ENCODE measurements around the gene TMPRSS5. TPM values are rescaled to one million over a fixed set of nuclear protein-coding genes. Genes with fewer than 3 reads are reported as not detected.

TMPRSS5 gene
- polyA plus RNA-seq, 1 donor from 2014 or later, result 2.6 TPM

DNA sequence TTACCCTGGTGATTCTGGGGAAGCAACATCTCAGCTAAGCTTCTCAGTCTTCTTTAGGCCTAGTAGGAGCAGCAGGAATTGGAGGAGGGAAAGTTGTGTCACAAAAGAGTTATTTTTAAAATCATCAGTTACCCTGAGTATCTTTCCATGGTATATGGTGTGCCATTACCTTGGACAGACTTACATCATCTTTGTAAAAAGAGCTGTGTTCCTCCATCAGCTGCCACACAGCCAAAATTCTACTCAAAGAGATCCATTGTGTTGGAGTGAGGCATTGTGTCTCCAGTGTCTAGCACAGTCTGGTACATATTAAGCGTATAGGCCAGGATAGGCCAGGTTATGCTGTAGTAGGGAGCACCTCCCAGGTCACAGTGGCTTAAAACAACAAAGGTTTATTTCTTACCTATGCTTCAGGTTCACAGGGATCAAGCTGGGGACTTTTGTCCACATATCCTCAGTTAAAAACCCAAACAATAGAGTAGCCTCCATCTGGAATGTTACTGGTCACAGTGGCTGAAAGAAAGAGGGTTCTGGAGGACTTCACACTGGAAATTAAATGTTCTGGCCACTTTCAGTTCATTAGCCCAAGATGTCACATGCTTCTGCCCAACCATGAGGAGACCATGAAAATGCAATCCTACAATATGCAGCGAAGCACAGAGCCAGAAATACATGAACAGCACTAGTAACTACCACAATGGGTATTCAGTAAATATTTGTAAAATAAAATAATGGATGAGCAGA is 9.9 kb upstream of the TMPRSS5 start:
- Histone ChIP-seq H3K36me3 (ENCODE audit: insufficient read depth, low read length) (no peaks in the 10 kb centered on the region), H3K79me2 (replicated peaks; ENCODE audit: insufficient read depth, low read length) (no peaks in the 10 kb centered on the region), H3K4me3 (ENCODE audit: low read length) (no peak overlapping the region), H2AFZ (ENCODE audit: low read depth, low read length) (no peak overlapping the region), H3K27me3 (ENCODE audit: insufficient read depth, low read depth, low read length) (no peaks in the 10 kb centered on the region), H3K9ac (ENCODE audit: low read length) (no peak overlapping the region), H3F3A (ENCODE audit: insufficient read depth, low read length, poor library complexity, severe bottlenecking) (no peaks in the 10 kb centered on the region), H3K9me3 (ENCODE audit: low read length) (no peaks in the 10 kb centered on the region), H3K4me2 (ENCODE audit: low read length) (no peak overlapping the region), H4K20me1 (ENCODE audit: insufficient read depth) (no peaks in the 10 kb centered on the region), H3K27ac (ENCODE audit: low read length) (no peak overlapping the region), H3K9me2 (ENCODE audit: insufficient read depth, low read length) (no peaks in the 10 kb centered on the region)
- no peak for TF ChIP-seq MXI1 (conservative IDR thresholded peaks at IDR 0.05; ENCODE audit: poor library complexity, severe bottlenecking)
- TF ChIP-seq EZH2 (IDR thresholded peaks at IDR 0.05; ENCODE audit: borderline replicate concordance, insufficient read depth, low read length, poor library complexity, severe bottlenecking), result no peak
- TF ChIP-seq SMC3 (conservative IDR thresholded peaks at IDR 0.05; ENCODE audit: poor library complexity), result no peak
- TF ChIP-seq POLR2AphosphoS5 (IDR thresholded peaks at IDR 0.05), result no peak
- TF ChIP-seq EP300 (conservative IDR thresholded peaks at IDR 0.05; ENCODE audit: poor library complexity, severe bottlenecking), result no peak
- TF ChIP-seq, protein P1, sequence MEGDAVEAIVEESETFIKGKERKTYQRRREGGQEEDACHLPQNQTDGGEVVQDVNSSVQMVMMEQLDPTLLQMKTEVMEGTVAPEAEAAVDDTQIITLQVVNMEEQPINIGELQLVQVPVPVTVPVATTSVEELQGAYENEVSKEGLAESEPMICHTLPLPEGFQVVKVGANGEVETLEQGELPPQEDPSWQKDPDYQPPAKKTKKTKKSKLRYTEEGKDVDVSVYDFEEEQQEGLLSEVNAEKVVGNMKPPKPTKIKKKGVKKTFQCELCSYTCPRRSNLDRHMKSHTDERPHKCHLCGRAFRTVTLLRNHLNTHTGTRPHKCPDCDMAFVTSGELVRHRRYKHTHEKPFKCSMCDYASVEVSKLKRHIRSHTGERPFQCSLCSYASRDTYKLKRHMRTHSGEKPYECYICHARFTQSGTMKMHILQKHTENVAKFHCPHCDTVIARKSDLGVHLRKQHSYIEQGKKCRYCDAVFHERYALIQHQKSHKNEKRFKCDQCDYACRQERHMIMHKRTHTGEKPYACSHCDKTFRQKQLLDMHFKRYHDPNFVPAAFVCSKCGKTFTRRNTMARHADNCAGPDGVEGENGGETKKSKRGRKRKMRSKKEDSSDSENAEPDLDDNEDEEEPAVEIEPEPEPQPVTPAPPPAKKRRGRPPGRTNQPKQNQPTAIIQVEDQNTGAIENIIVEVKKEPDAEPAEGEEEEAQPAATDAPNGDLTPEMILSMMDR (IDR thresholded peaks at IDR 0.05; ENCODE audit: poor library complexity, severe bottlenecking), result no peak
- no peak for TF ChIP-seq RAD21 (conservative IDR thresholded peaks at IDR 0.05)
- TF ChIP-seq TAF1 (IDR thresholded peaks at IDR 0.05; ENCODE audit: low read depth), result no peak
- TF ChIP-seq, protein P2, sequence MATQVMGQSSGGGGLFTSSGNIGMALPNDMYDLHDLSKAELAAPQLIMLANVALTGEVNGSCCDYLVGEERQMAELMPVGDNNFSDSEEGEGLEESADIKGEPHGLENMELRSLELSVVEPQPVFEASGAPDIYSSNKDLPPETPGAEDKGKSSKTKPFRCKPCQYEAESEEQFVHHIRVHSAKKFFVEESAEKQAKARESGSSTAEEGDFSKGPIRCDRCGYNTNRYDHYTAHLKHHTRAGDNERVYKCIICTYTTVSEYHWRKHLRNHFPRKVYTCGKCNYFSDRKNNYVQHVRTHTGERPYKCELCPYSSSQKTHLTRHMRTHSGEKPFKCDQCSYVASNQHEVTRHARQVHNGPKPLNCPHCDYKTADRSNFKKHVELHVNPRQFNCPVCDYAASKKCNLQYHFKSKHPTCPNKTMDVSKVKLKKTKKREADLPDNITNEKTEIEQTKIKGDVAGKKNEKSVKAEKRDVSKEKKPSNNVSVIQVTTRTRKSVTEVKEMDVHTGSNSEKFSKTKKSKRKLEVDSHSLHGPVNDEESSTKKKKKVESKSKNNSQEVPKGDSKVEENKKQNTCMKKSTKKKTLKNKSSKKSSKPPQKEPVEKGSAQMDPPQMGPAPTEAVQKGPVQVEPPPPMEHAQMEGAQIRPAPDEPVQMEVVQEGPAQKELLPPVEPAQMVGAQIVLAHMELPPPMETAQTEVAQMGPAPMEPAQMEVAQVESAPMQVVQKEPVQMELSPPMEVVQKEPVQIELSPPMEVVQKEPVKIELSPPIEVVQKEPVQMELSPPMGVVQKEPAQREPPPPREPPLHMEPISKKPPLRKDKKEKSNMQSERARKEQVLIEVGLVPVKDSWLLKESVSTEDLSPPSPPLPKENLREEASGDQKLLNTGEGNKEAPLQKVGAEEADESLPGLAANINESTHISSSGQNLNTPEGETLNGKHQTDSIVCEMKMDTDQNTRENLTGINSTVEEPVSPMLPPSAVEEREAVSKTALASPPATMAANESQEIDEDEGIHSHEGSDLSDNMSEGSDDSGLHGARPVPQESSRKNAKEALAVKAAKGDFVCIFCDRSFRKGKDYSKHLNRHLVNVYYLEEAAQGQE (IDR thresholded peaks at IDR 0.05; ENCODE audit: borderline replicate concordance), result no peak

DNA sequence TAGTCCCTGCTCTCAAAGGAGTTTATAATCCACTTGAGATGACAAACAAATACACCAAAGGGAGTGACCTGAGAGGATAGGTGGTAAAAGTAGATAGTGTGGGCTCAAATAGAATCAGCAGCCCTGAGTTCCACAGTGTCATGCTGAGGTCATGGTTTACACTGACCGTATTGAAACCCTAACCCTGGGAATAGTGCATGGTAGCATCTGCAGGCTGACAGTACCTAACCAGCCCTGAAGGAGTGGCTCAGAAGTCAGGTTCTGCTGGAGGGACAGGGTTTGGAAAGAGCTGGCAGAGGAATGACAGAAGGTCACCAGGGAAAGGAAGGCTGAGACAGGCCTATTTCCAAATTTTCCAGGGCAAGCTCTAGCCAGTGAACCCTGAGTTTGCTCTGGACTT is 9.2 kb upstream of the TMPRSS5 start:
- Histone ChIP-seq H2AFZ (ENCODE audit: low read depth, low read length) (no peak overlapping the region), H3K9ac (ENCODE audit: low read length) (no peak overlapping the region), H3K36me3 (ENCODE audit: insufficient read depth, low read length) (no peaks in the 10 kb centered on the region), H3K79me2 (replicated peaks; ENCODE audit: insufficient read depth, low read length) (no peaks in the 10 kb centered on the region), H3K27ac (ENCODE audit: low read length) (no peak overlapping the region), H3K4me3 (ENCODE audit: low read length) (no peak overlapping the region), H4K20me1 (ENCODE audit: insufficient read depth) (no peaks in the 10 kb centered on the region), H3K4me2 (ENCODE audit: low read length) (no peak overlapping the region), H3K27me3 (ENCODE audit: insufficient read depth, low read depth, low read length) (no peaks in the 10 kb centered on the region), H3K9me3 (ENCODE audit: low read length) (no peaks in the 10 kb centered on the region), H3K9me2 (ENCODE audit: insufficient read depth, low read length) (no peaks in the 10 kb centered on the region), H3F3A (ENCODE audit: insufficient read depth, low read length, poor library complexity, severe bottlenecking) (no peaks in the 10 kb centered on the region)
- TF ChIP-seq SMC3 (conservative IDR thresholded peaks at IDR 0.05; ENCODE audit: poor library complexity) (no peak), TAF1 (IDR thresholded peaks at IDR 0.05; ENCODE audit: low read depth) (no peak), POLR2AphosphoS5 (IDR thresholded peaks at IDR 0.05) (no peak), EP300 (conservative IDR thresholded peaks at IDR 0.05; ENCODE audit: poor library complexity, severe bottlenecking) (no peak), RAD21 (conservative IDR thresholded peaks at IDR 0.05) (no peak), MXI1 (conservative IDR thresholded peaks at IDR 0.05; ENCODE audit: poor library complexity, severe bottlenecking) (no peak), EZH2 (IDR thresholded peaks at IDR 0.05; ENCODE audit: borderline replicate concordance, insufficient read depth, low read length, poor library complexity, severe bottlenecking) (no peak)
- TF ChIP-seq, protein P2 (IDR thresholded peaks at IDR 0.05; ENCODE audit: borderline replicate concordance), result no peak
- TF ChIP-seq, protein P1 (IDR thresholded peaks at IDR 0.05; ENCODE audit: poor library complexity, severe bottlenecking), result no peak
